GM12872 (cell line): ENCODE measurements around the gene KCNS1.

Source experiments
- CTCF ChIP-seq: IDR thresholded peaks from 3 replicates; pipeline ENCODE4 v1.5.1; 2011; ENCODE audit warnings: low read depth, mild to moderate bottlenecking, low read length, moderate library complexity; ENCODE audit not compliant: insufficient read depth

Gene KCNS1

GRCh38 chr20:45070932-45071632 lies 29.8 kb downstream of the KCNS1 start:
- no peak for TF ChIP-seq CTCF

- TF ChIP-seq CTCF, result no peak
Observed at GRCh38 chr20:45069261-45069660, 31.7 kb downstream of the KCNS1 start.

- no peak for TF ChIP-seq CTCF
Observed at GRCh38 chr20:45067558-45067957, 33.4 kb downstream of the KCNS1 start.

GRCh38 chr20:45067087-45067486 lies 33.8 kb downstream of the KCNS1 start:
- TF ChIP-seq CTCF, result no peak

GRCh38 chr20:45066372-45066771 lies 34.6 kb downstream of the KCNS1 start:
- no peak for TF ChIP-seq CTCF

- no peak for TF ChIP-seq CTCF
Observed at GRCh38 chr20:45064812-45065211, 36.1 kb downstream of the KCNS1 start.

GRCh38 chr20:45061244-45061643 lies 39.7 kb downstream of the KCNS1 start:
- TF ChIP-seq CTCF, result no peak
